ENCODE results near the gene KRTAP5-10.

Gene KRTAP5-10

GRCh38 chr11:71551711-71552110 lies 13.7 kb upstream of the KRTAP5-10 start:
- H3K79me1 ChIP-seq (ENCODE audit: low read length), result no peaks in the 10 kb centered on the region
- H2BK12ac ChIP-seq (ENCODE audit: low read length), result no peak overlapping the region
- no peaks in the 10 kb centered on the region for H3K36me3 ChIP-seq (ENCODE audit: control insufficient read depth in 1 of 2, insufficient read depth in 2 of 2, low read length in 2 of 2)
- no peaks in the 10 kb centered on the region for H3K27me3 ChIP-seq (ENCODE audit: insufficient read depth, low read length)
- H3K18ac ChIP-seq (ENCODE audit: low read length), result no peak overlapping the region
- H3K27ac ChIP-seq (ENCODE audit: low read depth, low read length), result no peak overlapping the region
- H3K4me1 ChIP-seq (ENCODE audit: control insufficient read depth in 1 of 2, insufficient read depth in 2 of 2, low read length in 2 of 2), result no peaks in the 10 kb centered on the region
- no peak overlapping the region for H4K12ac ChIP-seq (ENCODE audit: low read depth, low read length)
- no peak overlapping the region for H4K91ac ChIP-seq (ENCODE audit: low read depth, low read length)
- H3K23ac ChIP-seq (ENCODE audit: low read length), result no peak overlapping the region
- WGBS (ENCODE audit: extremely low coverage, insufficient coverage, insufficient read length), result no CpG with 5 or more reads among the region's 1 CpG
- no peak overlapping the region for H3K14ac ChIP-seq (ENCODE audit: low read length)
- no peak overlapping the region for H3K4me2 ChIP-seq (ENCODE audit: low read length)
- no peak overlapping the region for H3K4ac ChIP-seq (ENCODE audit: low read depth, low read length)
- no peak overlapping the region for H3K9ac ChIP-seq (ENCODE audit: low read length)
- H3K9me3 ChIP-seq (ENCODE audit: insufficient read depth, low read depth, low read length), result peaks cover 11% of the 10 kb centered on the region
- H4K8ac ChIP-seq (ENCODE audit: low read depth, low read length), result no peak overlapping the region
- no peaks in the 10 kb centered on the region for H3K79me2 ChIP-seq (ENCODE audit: control insufficient read depth, insufficient read depth, low read length, poor library complexity)
- H2BK120ac ChIP-seq (ENCODE audit: insufficient read depth, low read length, poor library complexity), result no peak overlapping the region
- DNase-seq, result no peak
- H2BK5ac ChIP-seq (ENCODE audit: low read depth, low read length, poor library complexity), result no peak overlapping the region
- H2AFZ ChIP-seq (ENCODE audit: insufficient read depth, low read length, poor library complexity), result no peak overlapping the region
- H3K4me3 ChIP-seq (ENCODE audit: low read depth, low read length), result no peak overlapping the region
- H2AK5ac ChIP-seq (ENCODE audit: low read length), result no peak overlapping the region

GRCh38 chr11:71554996-71555395 lies 10.4 kb upstream of the KRTAP5-10 start:
- H3K79me1 ChIP-seq (ENCODE audit: low read length), result no peaks in the 10 kb centered on the region
- H4K8ac ChIP-seq (ENCODE audit: low read depth, low read length), result no peak overlapping the region
- H4K91ac ChIP-seq (ENCODE audit: low read depth, low read length), result no peak overlapping the region
- no peak overlapping the region for H2AK5ac ChIP-seq (ENCODE audit: low read length)
- peaks cover 7% of the 10 kb centered on the region for H3K9me3 ChIP-seq (ENCODE audit: insufficient read depth, low read depth, low read length)
- H2AFZ ChIP-seq (ENCODE audit: insufficient read depth, low read length, poor library complexity), result no peak overlapping the region
- no peaks in the 10 kb centered on the region for H3K4me1 ChIP-seq (ENCODE audit: control insufficient read depth in 1 of 2, insufficient read depth in 2 of 2, low read length in 2 of 2)
- no peaks in the 10 kb centered on the region for H3K36me3 ChIP-seq (ENCODE audit: control insufficient read depth in 1 of 2, insufficient read depth in 2 of 2, low read length in 2 of 2)
- H3K14ac ChIP-seq (ENCODE audit: low read length), result no peak overlapping the region
- H3K27me3 ChIP-seq (ENCODE audit: insufficient read depth, low read length), result no peaks in the 10 kb centered on the region
- H3K4me3 ChIP-seq (ENCODE audit: low read depth, low read length), result no peak overlapping the region
- no peak overlapping the region for H3K4me2 ChIP-seq (ENCODE audit: low read length)
- H3K18ac ChIP-seq (ENCODE audit: low read length), result no peak overlapping the region
- no peak overlapping the region for H4K12ac ChIP-seq (ENCODE audit: low read depth, low read length)
- no peak overlapping the region for H2BK120ac ChIP-seq (ENCODE audit: insufficient read depth, low read length, poor library complexity)
- no peak overlapping the region for H3K27ac ChIP-seq (ENCODE audit: low read depth, low read length)
- no CpG with 5 or more reads among the region's 6 CpGs for WGBS (ENCODE audit: extremely low coverage, insufficient coverage, insufficient read length)
- H3K23ac ChIP-seq (ENCODE audit: low read length), result no peak overlapping the region
- H3K9ac ChIP-seq (ENCODE audit: low read length), result no peak overlapping the region
- no peaks in the 10 kb centered on the region for H3K79me2 ChIP-seq (ENCODE audit: control insufficient read depth, insufficient read depth, low read length, poor library complexity)
- H2BK5ac ChIP-seq (ENCODE audit: low read depth, low read length, poor library complexity), result no peak overlapping the region
- H2BK12ac ChIP-seq (ENCODE audit: low read length), result no peak overlapping the region
- DNase-seq, result no peak
- no peak overlapping the region for H3K4ac ChIP-seq (ENCODE audit: low read depth, low read length)

GRCh38 chr11:71555508-71555907 lies 9.9 kb upstream of the KRTAP5-10 start:
- no peak overlapping the region for H3K27ac ChIP-seq (ENCODE audit: low read depth, low read length)

GRCh38 chr11:71556018-71556417 lies 9.3 kb upstream of the KRTAP5-10 start:
- Histone ChIP-seq H3K27ac (ENCODE audit: low read depth, low read length) (no peak overlapping the region), H3K4me2 (ENCODE audit: low read length) (no peak overlapping the region), H3K4me1 (ENCODE audit: control insufficient read depth in 1 of 2, insufficient read depth in 2 of 2, low read length in 2 of 2) (no peaks in the 10 kb centered on the region), H4K8ac (ENCODE audit: low read depth, low read length) (no peak overlapping the region), H2BK120ac (ENCODE audit: insufficient read depth, low read length, poor library complexity) (no peak overlapping the region), H3K9ac (ENCODE audit: low read length) (no peak overlapping the region), H2AK5ac (ENCODE audit: low read length) (no peak overlapping the region), H3K79me1 (ENCODE audit: low read length) (no peaks in the 10 kb centered on the region), H3K23ac (ENCODE audit: low read length) (no peak overlapping the region), H3K4ac (ENCODE audit: low read depth, low read length) (no peak overlapping the region), H4K91ac (ENCODE audit: low read depth, low read length) (no peak overlapping the region), H4K12ac (ENCODE audit: low read depth, low read length) (no peak overlapping the region), H3K27me3 (ENCODE audit: insufficient read depth, low read length) (no peaks in the 10 kb centered on the region), H3K79me2 (ENCODE audit: control insufficient read depth, insufficient read depth, low read length, poor library complexity) (no peaks in the 10 kb centered on the region), H3K4me3 (ENCODE audit: low read depth, low read length) (no peak overlapping the region), H2BK5ac (ENCODE audit: low read depth, low read length, poor library complexity) (no peak overlapping the region), H3K9me3 (ENCODE audit: insufficient read depth, low read depth, low read length) (peaks cover 7% of the 10 kb centered on the region), H3K36me3 (ENCODE audit: control insufficient read depth in 1 of 2, insufficient read depth in 2 of 2, low read length in 2 of 2) (no peaks in the 10 kb centered on the region), H2BK12ac (ENCODE audit: low read length) (no peak overlapping the region), H2AFZ (ENCODE audit: insufficient read depth, low read length, poor library complexity) (no peak overlapping the region), H3K14ac (ENCODE audit: low read length) (no peak overlapping the region), H3K18ac (ENCODE audit: low read length) (no peak overlapping the region)
- 100% methylated on average over 1 of the region's 4 CpGs for WGBS (ENCODE audit: extremely low coverage, insufficient coverage, insufficient read length)
- DNase-seq, result no peak

More at GRCh38 chr11:71555508-71555907, 9.9 kb upstream of the KRTAP5-10 start:
- H3K4me3 ChIP-seq (ENCODE audit: low read depth, low read length), result no peak overlapping the region
- no peaks in the 10 kb centered on the region for H3K36me3 ChIP-seq (ENCODE audit: control insufficient read depth in 1 of 2, insufficient read depth in 2 of 2, low read length in 2 of 2)
- DNase-seq, result no peak
- H3K79me2 ChIP-seq (ENCODE audit: control insufficient read depth, insufficient read depth, low read length, poor library complexity), result no peaks in the 10 kb centered on the region
- no peak overlapping the region for H2BK12ac ChIP-seq (ENCODE audit: low read length)
- H3K79me1 ChIP-seq (ENCODE audit: low read length), result no peaks in the 10 kb centered on the region
- WGBS (ENCODE audit: extremely low coverage, insufficient coverage, insufficient read length), result no CpG with 5 or more reads among the region's 11 CpGs
- H3K9ac ChIP-seq (ENCODE audit: low read length), result no peak overlapping the region
- H3K18ac ChIP-seq (ENCODE audit: low read length), result no peak overlapping the region
- H4K12ac ChIP-seq (ENCODE audit: low read depth, low read length), result no peak overlapping the region
- H2BK5ac ChIP-seq (ENCODE audit: low read depth, low read length, poor library complexity), result no peak overlapping the region
- H2AK5ac ChIP-seq (ENCODE audit: low read length), result no peak overlapping the region
- H3K4ac ChIP-seq (ENCODE audit: low read depth, low read length), result no peak overlapping the region
- H3K27me3 ChIP-seq (ENCODE audit: insufficient read depth, low read length), result no peaks in the 10 kb centered on the region
- no peak overlapping the region for H4K91ac ChIP-seq (ENCODE audit: low read depth, low read length)
- H3K4me2 ChIP-seq (ENCODE audit: low read length), result no peak overlapping the region
- H3K23ac ChIP-seq (ENCODE audit: low read length), result no peak overlapping the region
- H2BK120ac ChIP-seq (ENCODE audit: insufficient read depth, low read length, poor library complexity), result no peak overlapping the region
- no peak overlapping the region for H4K8ac ChIP-seq (ENCODE audit: low read depth, low read length)
- H3K9me3 ChIP-seq (ENCODE audit: insufficient read depth, low read depth, low read length), result peaks cover 7% of the 10 kb centered on the region
- no peak overlapping the region for H3K14ac ChIP-seq (ENCODE audit: low read length)
- no peaks in the 10 kb centered on the region for H3K4me1 ChIP-seq (ENCODE audit: control insufficient read depth in 1 of 2, insufficient read depth in 2 of 2, low read length in 2 of 2)
- H2AFZ ChIP-seq (ENCODE audit: insufficient read depth, low read length, poor library complexity), result no peak overlapping the region

Measured in trophoblast cell (in vitro differentiated cells and primary cell).